ENCODE results near the gene CHAC1.

Gene CHAC1

GRCh38 chr15:40926659-40927494 lies 26.4 kb upstream of the CHAC1 start:
- H3K36me3 ChIP-seq (ENCODE audit: control insufficient read depth, insufficient read depth, low read length) = no peaks in the 10 kb centered on the region
- H3K4me1 ChIP-seq (ENCODE audit: control insufficient read depth, insufficient read depth, low read length) = peaks cover 7% of the 10 kb centered on the region
- no peak overlapping the region for H3K9ac ChIP-seq (ENCODE audit: low read depth, low read length)
- H3K4me3 ChIP-seq (ENCODE audit: low read depth, low read length) = peak overlapping the region; percentile 64
- no peaks in the 10 kb centered on the region for H3K9me3 ChIP-seq (ENCODE audit: control insufficient read depth, insufficient read depth, low read length)
- H3K27me3 ChIP-seq (ENCODE audit: control insufficient read depth, insufficient read depth, low read length) = peaks cover 92% of the 10 kb centered on the region

DNA sequence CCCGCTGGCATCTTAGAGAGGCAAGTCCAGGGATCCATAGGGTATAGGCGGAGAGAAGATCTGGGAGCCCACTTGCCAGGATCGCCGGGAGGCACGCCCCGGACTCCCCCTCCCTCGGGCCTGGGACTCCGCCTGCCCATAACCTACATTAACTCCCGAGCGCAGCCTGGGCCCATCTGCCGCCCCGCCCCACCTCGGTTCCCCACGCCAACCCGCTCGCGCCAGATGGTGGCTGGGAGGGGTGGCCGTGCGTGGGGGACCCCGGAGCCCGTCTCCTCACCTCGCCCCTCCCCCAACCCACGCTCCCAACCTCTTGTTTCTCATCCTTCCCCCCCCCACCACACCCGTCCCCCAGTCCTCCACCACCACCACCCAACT lies 25.8 kb upstream of the CHAC1 start:
- Histone ChIP-seq H3K9me3 (ENCODE audit: control insufficient read depth, insufficient read depth, low read length) (no peaks in the 10 kb centered on the region), H3K36me3 (ENCODE audit: control insufficient read depth, insufficient read depth, low read length) (no peaks in the 10 kb centered on the region), H3K9ac (ENCODE audit: low read depth, low read length) (no peak overlapping the region), H3K4me1 (ENCODE audit: control insufficient read depth, insufficient read depth, low read length) (peaks cover 7% of the 10 kb centered on the region), H3K4me3 (ENCODE audit: low read depth, low read length) (peak overlapping the region; percentile 64), H3K27me3 (ENCODE audit: control insufficient read depth, insufficient read depth, low read length) (peaks cover 92% of the 10 kb centered on the region)

GRCh38 chr15:40927873-40928806 lies 25.1 kb upstream of the CHAC1 start:
- Histone ChIP-seq H3K4me3 (ENCODE audit: low read depth, low read length) (peak overlapping the region; percentile 75), H3K9ac (ENCODE audit: low read depth, low read length) (no peak overlapping the region), H3K9me3 (ENCODE audit: control insufficient read depth, insufficient read depth, low read length) (no peaks in the 10 kb centered on the region), H3K36me3 (ENCODE audit: control insufficient read depth, insufficient read depth, low read length) (no peaks in the 10 kb centered on the region), H3K27me3 (ENCODE audit: control insufficient read depth, insufficient read depth, low read length) (peaks cover 92% of the 10 kb centered on the region), H3K4me1 (ENCODE audit: control insufficient read depth, insufficient read depth, low read length) (peaks cover 7% of the 10 kb centered on the region)

- Histone ChIP-seq H3K9me3 (ENCODE audit: control insufficient read depth, insufficient read depth, low read length) (no peaks in the 10 kb centered on the region), H3K4me1 (ENCODE audit: control insufficient read depth, insufficient read depth, low read length) (peaks cover 7% of the 10 kb centered on the region), H3K4me3 (ENCODE audit: low read depth, low read length) (peak within 1 kb of the TSS; percentile 75), H3K27me3 (ENCODE audit: control insufficient read depth, insufficient read depth, low read length) (peaks cover 88% of the 10 kb centered on the region), H3K9ac (ENCODE audit: low read depth, low read length) (no peak within 1 kb of the TSS), H3K36me3 (ENCODE audit: control insufficient read depth, insufficient read depth, low read length) (no peaks in the 10 kb centered on the region)
These were observed 24.2 kb upstream of the CHAC1 start, which contains the start of gene DLL4 for GRCh38 chr15:40928821-40929659. TSS of gene DLL4 (plus strand) at chr15:40929340. CDS start at chr15:40929669, 329 bp downstream.

- H3K9me3 ChIP-seq (ENCODE audit: control insufficient read depth, insufficient read depth, low read length) = no peaks in the 10 kb centered on the region
- H3K9ac ChIP-seq (ENCODE audit: low read depth, low read length) = no peak overlapping the region
- H3K36me3 ChIP-seq (ENCODE audit: control insufficient read depth, insufficient read depth, low read length) = no peaks in the 10 kb centered on the region
- peaks cover 7% of the 10 kb centered on the region for H3K4me1 ChIP-seq (ENCODE audit: control insufficient read depth, insufficient read depth, low read length)
- H3K4me3 ChIP-seq (ENCODE audit: low read depth, low read length) = peak overlapping the region; percentile 75
- peaks cover 85% of the 10 kb centered on the region for H3K27me3 ChIP-seq (ENCODE audit: control insufficient read depth, insufficient read depth, low read length)
These were observed 23.4 kb upstream of the CHAC1 start for GRCh38 chr15:40929660-40930429.

GRCh38 chr15:40930430-40931299 lies 22.6 kb upstream of the CHAC1 start:
- H3K4me3 ChIP-seq (ENCODE audit: low read depth, low read length) = peak overlapping the region; percentile 75
- H3K4me1 ChIP-seq (ENCODE audit: control insufficient read depth, insufficient read depth, low read length) = peaks cover 7% of the 10 kb centered on the region
- no peaks in the 10 kb centered on the region for H3K36me3 ChIP-seq (ENCODE audit: control insufficient read depth, insufficient read depth, low read length)
- H3K9ac ChIP-seq (ENCODE audit: low read depth, low read length) = no peak overlapping the region
- peaks cover 83% of the 10 kb centered on the region for H3K27me3 ChIP-seq (ENCODE audit: control insufficient read depth, insufficient read depth, low read length)
- no peaks in the 10 kb centered on the region for H3K9me3 ChIP-seq (ENCODE audit: control insufficient read depth, insufficient read depth, low read length)

GRCh38 chr15:40931300-40932142 lies 21.8 kb upstream of the CHAC1 start:
- no peaks in the 10 kb centered on the region for H3K36me3 ChIP-seq (ENCODE audit: control insufficient read depth, insufficient read depth, low read length)
- H3K9me3 ChIP-seq (ENCODE audit: control insufficient read depth, insufficient read depth, low read length) = no peaks in the 10 kb centered on the region
- peak overlapping the region; percentile 75 for H3K4me3 ChIP-seq (ENCODE audit: low read depth, low read length)
- H3K9ac ChIP-seq (ENCODE audit: low read depth, low read length) = no peak overlapping the region
- peaks cover 75% of the 10 kb centered on the region for H3K27me3 ChIP-seq (ENCODE audit: control insufficient read depth, insufficient read depth, low read length)
- H3K4me1 ChIP-seq (ENCODE audit: control insufficient read depth, insufficient read depth, low read length) = peaks cover 7% of the 10 kb centered on the region

DNA sequence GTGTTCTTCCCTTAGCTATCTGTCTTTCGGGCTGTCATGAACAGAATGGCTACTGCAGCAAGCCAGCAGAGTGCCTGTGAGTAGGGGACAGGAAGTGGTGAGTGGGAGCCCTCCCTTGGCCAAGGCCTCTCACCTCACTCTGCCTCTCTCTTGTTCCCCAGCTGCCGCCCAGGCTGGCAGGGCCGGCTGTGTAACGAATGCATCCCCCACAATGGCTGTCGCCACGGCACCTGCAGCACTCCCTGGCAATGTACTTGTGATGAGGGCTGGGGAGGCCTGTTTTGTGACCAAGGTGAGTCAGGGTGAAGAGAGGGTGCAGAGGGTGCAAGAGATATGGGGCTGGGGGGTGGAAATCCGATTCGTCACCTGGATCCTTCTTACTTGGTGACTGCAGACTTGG lies 21.1 kb upstream of the CHAC1 start:
- Histone ChIP-seq H3K36me3 (ENCODE audit: control insufficient read depth, insufficient read depth, low read length) (no peaks in the 10 kb centered on the region), H3K9me3 (ENCODE audit: control insufficient read depth, insufficient read depth, low read length) (no peaks in the 10 kb centered on the region), H3K4me3 (ENCODE audit: low read depth, low read length) (no peak overlapping the region), H3K27me3 (ENCODE audit: control insufficient read depth, insufficient read depth, low read length) (peaks cover 69% of the 10 kb centered on the region), H3K9ac (ENCODE audit: low read depth, low read length) (no peak overlapping the region), H3K4me1 (ENCODE audit: control insufficient read depth, insufficient read depth, low read length) (peaks cover 5% of the 10 kb centered on the region)

DNA sequence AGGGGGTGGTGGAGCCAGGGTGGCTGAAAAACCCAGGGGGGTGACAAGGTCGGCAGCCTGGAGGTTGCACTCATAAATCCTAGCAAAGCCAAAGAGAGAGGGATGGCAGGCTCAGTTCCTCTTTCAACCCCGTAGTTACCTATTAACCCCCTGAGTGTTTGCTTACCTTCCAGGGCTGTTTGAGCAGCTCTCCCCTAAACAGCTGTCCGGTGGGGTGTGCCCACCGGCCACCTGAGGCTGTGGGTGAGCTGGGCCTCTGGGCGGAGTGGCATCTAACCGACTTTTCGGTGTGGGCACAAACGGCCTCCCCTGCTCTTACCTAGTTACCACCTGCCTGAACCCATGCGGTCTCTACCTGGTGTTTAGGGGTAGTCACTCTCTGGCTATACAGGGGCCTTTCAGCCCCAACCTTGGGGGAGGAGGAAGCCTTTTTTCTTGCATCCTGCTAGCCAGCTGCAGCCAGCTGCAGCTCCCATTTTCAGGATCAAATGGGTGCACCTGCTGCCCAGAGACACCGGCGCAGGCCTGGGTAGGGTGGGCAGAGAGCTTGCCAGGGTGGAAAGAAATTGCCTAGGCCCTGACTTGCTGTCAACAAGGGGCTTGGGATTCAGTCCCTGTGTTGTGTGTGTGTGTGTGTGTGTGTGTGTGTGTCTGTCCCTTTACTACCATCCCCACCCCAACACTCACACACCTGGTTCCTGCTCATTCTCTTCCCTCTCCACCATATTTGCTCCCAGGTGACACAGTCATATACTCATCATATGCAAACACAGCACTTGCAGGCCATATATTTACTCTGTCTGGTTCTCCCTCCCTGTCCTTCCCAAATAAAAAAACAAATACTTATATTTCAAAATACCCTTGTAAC lies 20.4 kb upstream of the CHAC1 start:
- Histone ChIP-seq H3K4me1 (ENCODE audit: control insufficient read depth, insufficient read depth, low read length) (peaks cover 3% of the 10 kb centered on the region), H3K9me3 (ENCODE audit: control insufficient read depth, insufficient read depth, low read length) (no peaks in the 10 kb centered on the region), H3K9ac (ENCODE audit: low read depth, low read length) (no peak overlapping the region), H3K4me3 (ENCODE audit: low read depth, low read length) (no peak overlapping the region), H3K27me3 (ENCODE audit: control insufficient read depth, insufficient read depth, low read length) (peaks cover 64% of the 10 kb centered on the region), H3K36me3 (ENCODE audit: control insufficient read depth, insufficient read depth, low read length) (no peaks in the 10 kb centered on the region)

Data from iPS-15b (cell line).